GM21447 (cell line): ENCODE measurements around the gene GALNT5.
"Not testable (repeated sequence)": the region's sequence is repeated elsewhere in the genome, so short reads cannot be mapped to it uniquely, and the experiment has no call there.

Experiments used
- ATAC-seq: cut with Tn5 transposase; IDR thresholded peaks from one replicate; pipeline ENCODE4 v1.9.1; 2021; ENCODE audit not compliant: unreplicated experiment

GALNT5 gene, protein sequence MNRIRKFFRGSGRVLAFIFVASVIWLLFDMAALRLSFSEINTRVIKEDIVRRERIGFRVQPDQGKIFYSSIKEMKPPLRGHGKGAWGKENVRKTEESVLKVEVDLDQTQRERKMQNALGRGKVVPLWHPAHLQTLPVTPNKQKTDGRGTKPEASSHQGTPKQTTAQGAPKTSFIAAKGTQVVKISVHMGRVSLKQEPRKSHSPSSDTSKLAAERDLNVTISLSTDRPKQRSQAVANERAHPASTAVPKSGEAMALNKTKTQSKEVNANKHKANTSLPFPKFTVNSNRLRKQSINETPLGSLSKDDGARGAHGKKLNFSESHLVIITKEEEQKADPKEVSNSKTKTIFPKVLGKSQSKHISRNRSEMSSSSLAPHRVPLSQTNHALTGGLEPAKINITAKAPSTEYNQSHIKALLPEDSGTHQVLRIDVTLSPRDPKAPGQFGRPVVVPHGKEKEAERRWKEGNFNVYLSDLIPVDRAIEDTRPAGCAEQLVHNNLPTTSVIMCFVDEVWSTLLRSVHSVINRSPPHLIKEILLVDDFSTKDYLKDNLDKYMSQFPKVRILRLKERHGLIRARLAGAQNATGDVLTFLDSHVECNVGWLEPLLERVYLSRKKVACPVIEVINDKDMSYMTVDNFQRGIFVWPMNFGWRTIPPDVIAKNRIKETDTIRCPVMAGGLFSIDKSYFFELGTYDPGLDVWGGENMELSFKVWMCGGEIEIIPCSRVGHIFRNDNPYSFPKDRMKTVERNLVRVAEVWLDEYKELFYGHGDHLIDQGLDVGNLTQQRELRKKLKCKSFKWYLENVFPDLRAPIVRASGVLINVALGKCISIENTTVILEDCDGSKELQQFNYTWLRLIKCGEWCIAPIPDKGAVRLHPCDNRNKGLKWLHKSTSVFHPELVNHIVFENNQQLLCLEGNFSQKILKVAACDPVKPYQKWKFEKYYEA

GRCh38 chr2:157257312-157258252 is at the start of gene GALNT5:
Gene GALNT5, plus strand, starts transcription at chr2:157257705. Its CDS starts 378 bp downstream, at chr2:157258083.
- ATAC-seq = no peak

DNA sequence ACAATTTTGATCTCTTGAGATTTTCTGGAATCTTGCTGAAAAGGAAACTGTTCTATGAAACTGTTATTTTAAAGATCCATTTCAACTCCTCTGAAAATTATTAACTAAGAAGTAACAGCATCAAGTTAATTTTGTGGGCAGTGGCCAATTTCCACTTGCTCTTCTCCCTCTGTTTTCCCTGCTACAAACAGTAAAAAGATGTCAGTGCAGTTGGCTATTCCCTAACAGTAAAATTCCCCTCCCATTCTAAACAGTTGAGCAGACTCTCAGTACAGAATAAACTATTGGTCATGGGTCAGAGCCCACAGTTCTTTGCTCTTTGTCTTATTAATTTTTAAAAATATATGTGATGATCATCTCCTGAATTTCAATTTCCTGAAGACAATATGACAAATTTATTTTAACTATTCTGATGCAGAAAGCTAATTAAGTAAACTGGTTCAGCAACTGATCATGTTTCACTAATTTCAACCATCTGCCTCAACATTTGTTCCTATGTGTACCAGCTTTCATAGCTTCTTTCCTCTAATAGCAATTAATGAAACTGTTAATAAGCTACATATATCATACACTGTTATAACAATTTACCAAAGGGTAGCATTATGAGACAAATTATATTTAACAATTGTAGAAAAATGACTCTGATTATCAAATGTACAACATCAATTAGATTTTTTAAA is 41.1 kb upstream of the GALNT5 start:
- no peak for ATAC-seq

DNA sequence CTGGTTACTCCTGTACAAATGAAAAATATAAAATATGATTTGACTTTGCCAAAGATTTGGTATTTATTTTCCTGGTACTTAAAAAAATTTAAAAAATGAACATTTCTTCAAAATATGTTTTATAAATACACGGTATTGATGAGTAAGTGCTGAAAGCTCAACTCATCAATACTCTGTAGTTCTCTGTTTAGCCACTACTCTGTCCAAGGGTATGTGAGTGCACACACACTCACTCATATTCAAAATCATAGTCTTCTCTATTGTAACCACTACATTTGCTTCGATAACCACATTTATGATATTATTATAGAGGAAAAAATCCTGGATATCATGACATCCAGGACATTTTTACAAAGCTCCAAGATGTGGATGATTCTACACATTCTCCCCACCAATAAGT is 40.1 kb upstream of the GALNT5 start:
- ATAC-seq = no peak

DNA sequence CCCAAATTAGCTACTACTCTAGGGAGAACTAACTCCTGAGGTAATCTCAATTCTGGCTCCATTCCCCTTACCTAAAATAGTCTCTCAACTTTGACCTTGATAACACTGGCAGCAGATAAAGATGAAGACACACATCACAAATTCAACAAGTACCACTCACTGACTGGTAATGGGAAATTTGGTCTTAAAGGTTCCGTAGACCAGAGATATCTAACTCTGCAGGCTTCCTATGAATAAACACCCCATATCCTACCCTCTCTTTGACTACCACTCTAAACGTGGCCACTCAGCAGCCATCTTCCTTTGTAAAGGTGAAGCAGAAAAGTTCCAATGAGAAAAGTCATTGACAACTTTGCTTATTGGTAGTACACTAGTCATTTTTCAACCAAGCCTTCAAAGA is 38.6 kb upstream of the GALNT5 start:
- ATAC-seq = no peak

- ATAC-seq = no peak
These were observed 37.0 kb upstream of the GALNT5 start for GRCh38 chr2:157220502-157220901.

- no peak for ATAC-seq
These were observed 36.0 kb upstream of the GALNT5 start for GRCh38 chr2:157221394-157221988.

- ATAC-seq = no peak
These were observed 33.8 kb upstream of the GALNT5 start for GRCh38 chr2:157223624-157224205.

DNA sequence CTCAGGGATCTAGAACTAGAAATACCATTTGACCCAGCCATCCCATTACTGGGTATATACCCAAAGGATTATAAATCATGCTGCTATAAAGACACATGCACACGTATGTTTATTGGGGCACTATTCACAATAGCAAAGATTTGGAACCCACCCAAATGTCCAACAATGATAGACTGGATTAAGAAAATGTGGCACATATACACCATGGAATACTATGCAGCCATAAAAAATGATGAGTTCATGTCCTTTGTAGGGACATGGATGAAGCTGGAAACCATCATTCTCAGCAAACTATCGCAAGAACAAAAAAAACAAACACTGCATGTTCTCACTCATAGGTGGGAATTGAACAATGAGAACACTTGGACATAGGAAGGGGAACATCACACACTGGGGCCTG is 33.1 kb upstream of the GALNT5 start:
- not testable (repeated sequence) for ATAC-seq

GRCh38 chr2:157227592-157227991 is 29.9 kb upstream of the GALNT5 start:
- ATAC-seq = no peak

GRCh38 chr2:157228946-157229345 is 28.6 kb upstream of the GALNT5 start:
- ATAC-seq = no peak

- ATAC-seq = no peak
These were observed 27.9 kb upstream of the GALNT5 start for GRCh38 chr2:157229572-157229971.

DNA sequence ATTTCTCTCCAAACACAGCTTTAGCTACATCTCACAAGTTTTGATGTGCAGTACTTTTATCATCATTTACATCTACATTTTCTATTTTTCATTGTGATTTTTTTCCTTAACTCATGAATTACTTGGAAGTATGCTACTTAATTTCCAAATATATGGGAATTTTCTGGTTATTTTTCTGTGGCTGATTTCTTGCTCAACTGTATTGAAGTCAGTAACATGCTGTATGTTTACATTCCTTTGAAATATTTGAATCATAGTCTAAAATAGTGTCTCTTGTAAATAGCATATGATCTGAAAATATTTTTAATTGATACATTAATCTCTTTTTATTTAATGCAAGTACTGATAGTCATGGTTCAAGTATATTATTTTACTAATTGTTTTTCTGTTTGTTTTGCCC is 26.0 kb upstream of the GALNT5 start:
- ATAC-seq = no peak

DNA sequence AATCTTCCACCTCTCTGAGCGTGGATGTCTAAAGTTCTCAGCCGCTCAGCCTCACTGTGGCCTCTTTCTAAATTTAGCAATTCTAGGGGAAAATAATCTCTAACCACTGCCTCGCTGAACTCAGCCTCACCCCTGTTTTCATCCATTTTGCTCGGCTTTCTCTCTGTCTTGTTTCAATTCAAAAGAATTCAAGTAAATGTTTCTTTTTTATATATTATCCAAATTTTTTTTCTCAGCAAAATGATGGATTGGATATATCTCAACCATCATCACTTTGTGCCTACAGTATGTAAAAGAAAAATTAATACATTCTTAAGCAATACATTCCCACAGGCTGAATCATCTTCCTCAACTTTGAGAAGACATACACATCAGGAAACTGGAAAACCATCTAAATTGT is 24.0 kb upstream of the GALNT5 start:
- ATAC-seq = no peak

- ATAC-seq = no peak
These were observed 21.1 kb upstream of the GALNT5 start for GRCh38 chr2:157236404-157236803.

GRCh38 chr2:157238296-157238695 is 19.2 kb upstream of the GALNT5 start:
- ATAC-seq = no peak

- no peak for ATAC-seq
These were observed 12.8 kb upstream of the GALNT5 start for GRCh38 chr2:157244691-157245090.

DNA sequence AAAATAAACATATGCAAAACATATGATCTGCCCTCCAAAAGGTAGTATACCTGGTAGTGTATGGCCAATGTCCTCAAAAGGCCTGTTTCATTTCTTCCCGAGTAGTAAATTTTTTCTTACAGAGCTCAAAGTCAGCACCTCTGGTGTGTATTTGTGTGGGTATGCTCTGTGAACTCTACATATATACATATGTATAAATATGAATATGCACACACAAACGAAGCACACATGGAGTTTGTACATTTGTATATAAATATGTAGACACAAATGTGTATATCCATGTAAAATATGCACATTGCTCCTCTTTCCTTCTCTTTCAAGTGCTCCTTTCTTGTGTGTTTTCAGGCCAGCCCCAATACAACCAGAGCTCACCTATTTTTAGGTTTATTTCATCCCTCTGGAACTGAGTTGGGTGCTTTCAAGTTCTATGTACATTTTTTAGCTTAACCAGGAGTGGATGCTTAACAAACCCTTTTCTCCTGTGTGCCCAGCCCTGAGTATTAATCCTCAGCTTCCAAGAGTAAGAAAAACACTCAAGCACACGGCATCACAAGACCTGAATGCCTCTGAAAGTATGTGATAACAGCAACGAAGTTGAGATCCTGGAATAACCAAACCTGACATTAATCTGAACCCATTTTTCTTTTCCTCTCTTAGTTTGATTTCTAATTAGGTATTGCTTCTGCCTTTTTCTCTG is 12.2 kb upstream of the GALNT5 start:
- ATAC-seq = no peak

DNA sequence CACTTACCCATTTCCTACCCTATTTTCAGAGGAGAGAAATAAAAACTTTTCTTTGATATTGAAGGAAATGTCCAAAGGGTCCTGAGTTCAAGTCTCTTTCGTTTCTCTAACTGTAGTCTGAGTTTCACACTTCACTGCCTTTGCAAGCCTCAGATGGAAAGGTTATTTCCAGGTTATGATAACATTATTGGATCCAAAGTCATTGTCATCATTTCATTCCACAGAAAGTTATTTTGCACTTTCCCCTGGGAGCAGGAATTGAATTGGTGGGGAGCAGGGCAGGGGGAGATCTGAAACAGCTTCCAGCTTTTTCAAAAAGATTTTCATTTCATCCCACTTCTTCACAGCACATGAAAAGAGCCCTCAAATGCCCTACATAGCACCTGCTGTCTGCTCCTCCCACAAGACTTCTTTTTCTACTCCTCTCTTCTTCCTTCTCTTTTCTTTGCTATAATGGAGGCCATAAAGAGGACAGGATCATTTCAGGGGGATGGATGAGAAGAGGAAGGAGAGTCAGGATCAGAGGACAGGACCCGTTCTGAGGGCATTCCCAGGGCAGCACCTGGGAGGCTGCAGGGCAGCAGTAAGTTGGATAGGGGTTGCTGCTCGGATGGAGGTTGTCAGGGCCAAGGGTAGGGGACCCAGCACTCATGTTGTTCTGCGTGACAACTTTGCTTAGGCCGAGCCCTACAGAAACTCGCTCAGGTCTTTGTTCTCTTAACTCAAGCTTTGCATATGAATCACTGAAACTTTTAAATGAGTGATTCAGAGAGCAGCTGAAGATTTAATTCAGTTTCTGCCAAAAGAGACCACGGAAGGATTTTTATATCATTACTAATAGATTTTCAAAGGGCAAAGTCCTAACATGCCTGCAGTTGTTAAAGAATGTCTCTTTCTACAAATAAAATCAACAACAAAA is 11.4 kb upstream of the GALNT5 start:
- peak; percentile 93 for ATAC-seq
